HG02798 (cell line): ENCODE data around the gene CSNK1A1.

ENCODE experiments used
- ATAC-seq: cut with Tn5 transposase; IDR thresholded peaks from one replicate; pipeline ENCODE4 v1.9.1; 2021; ENCODE audit warnings: mild to moderate bottlenecking; ENCODE audit not compliant: unreplicated experiment, poor library complexity

The CSNK1A1 gene

DNA sequence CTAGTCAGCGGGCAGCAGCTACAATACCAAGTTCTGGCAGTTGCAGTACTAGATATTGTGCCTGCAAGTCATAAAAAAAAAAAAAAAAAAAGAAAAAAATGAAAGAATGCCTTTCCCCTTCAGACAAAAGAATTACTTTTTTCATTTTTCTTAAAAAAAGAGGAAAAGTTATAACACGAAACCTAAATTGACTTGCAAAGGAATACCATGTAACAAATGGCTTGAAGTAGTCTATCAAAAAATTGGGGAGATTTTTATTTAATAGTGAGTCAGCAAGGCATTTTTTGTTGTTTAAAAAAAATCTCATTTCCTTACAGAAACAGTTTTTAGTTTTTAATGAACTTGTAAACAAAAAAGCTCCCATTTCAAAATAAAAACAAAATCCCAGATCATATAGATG is 55.6 kb downstream of the CSNK1A1 start:
- ATAC-seq = no peak

DNA sequence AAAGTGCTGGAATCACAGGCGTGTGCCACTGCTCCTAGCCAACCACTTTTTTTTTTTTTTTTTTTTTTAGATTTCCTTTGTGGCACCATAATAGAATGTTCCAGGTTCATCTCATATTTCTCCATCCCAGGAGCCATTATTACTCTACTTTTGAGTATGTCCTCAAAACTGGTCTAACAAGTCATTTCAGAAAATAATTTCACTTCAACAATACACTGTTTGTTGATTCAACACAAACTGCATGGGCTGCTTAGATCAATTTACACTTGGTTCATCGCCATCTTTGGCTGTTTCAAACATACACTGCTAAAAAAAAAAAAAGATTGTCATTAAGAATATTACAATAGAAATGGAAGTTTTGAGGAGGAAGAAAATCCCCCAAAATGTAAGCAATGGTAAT is 57.9 kb downstream of the CSNK1A1 start:
- no peak for ATAC-seq

DNA sequence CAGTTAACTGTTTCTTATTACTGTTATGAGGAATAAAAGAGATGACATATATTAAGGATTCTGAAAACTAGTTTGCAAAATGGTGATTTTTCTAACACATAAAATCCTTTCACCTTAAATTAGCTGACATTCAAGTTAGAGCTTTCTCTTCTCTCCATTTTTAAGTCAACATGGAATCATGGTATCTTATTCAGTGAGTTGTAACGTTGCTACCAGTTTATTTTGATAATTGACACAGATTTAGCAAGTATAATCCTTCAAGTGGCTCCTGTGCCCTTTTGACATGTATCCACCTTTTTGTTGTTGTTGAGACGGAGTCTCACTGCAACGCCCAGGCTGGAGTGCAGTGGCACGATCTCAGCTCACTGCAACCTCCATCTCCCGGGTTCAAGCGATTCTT is 58.5 kb downstream of the CSNK1A1 start:
- ATAC-seq = no peak

DNA sequence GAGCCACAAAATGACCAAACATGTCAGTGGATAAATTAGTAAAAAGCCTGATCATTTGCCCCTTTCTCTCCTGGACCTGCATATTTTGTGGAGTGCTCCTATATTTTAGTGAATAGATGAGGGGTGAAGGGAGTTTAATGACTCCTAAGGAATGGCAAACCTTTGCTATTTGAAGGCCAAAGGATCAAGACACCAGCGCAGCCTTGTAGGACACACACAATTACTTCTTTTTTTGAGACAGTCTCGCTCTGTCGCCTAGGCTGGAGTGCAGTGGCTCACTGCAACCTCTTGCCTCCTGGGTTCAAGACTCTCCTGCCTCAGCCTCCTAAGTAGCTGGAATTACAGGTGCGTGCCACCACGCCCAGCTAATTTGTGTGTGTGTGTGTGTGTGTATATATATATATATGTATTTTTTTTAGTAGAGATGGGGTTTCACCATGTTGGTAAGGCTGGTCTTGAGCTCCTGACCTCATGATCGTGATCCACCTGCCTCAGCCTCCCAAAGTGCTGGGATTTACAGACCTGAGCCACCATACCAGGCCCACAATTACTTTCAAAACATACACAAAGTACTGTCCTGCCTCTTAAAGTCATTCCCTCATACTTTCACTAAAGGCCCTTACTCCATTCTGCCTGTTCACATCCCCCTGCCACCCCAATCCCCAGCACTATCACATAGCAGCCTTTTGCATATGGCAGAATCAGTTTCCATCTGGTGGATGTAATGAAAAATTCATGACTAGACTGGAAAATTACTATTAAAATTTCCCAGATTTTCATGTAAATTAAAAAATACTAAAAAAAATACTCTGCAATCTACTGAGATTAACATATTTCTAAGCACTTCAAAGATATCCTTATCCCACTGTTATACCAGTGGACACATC is 60.4 kb downstream of the CSNK1A1 start:
- ATAC-seq = no peak

DNA sequence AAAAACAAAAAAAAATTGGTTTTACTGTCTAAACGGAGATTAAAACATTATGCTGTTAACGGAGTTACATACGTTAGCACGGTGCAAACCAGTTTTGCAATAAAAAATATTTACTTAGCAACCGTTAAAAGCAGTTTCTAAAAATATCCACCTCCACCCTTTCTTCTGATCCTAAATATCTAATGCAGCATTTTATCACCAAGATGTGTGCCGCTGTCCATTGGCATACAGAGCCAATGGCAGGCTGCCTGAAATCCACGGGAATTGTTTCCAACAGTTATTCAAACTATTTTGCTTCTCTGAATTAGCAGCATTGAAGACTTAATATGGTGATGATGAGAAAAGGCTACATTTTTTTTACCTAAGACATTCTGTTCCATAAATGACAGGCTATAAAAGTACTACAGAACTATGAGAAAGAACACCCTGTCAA is 61.6 kb downstream of the CSNK1A1 start:
- no peak for ATAC-seq

DNA sequence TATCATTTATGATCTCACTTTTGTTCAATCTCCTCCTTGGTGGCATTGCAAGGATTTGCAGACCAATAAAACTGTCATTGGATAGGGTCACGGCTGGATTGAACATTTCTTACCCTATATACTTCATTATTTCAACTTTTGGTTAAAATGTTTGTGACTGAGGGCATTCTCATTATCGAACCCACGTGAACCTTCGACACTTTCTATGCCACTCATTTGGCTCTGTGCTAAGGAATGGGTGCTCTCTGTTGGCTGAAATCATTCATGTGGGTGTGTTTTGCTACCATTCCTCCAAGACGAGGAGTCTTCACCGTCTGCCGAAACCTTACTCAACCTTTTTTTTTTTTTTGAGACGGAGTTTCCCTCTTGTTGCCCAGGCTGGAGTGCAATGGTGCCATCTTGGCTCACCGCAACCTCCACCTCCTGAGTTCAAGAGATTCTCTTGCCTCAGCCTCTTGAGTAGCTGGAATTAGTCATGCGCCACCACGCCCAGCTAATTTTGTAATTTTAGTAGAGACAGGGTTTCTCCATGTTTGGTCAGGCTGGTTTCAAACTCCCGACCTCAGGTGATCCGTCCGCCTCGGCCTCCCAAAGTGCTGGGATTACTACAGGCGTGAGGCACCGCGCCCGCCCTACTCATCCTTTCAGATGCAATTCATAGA is 62.5 kb downstream of the CSNK1A1 start:
- ATAC-seq = no peak

DNA sequence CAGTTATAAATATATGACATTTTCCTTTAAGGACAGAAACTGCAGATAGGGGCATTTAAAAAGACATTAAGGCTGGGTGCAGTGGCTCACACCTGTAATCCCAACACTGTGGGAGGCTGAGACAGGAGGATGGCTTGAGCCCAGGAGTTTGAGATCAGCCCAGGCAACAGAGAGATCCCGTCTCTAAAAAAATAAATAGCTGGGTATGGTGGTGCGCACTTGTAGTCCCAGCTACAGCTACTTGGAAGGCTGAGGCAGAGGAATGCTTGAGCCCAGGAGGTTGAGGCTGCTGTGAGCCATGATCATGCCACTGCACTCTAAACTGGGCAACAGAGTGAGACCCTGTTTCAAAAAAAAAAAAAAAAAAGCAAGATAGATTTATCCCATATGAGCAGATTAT is 63.6 kb downstream of the CSNK1A1 start:
- no peak for ATAC-seq

DNA sequence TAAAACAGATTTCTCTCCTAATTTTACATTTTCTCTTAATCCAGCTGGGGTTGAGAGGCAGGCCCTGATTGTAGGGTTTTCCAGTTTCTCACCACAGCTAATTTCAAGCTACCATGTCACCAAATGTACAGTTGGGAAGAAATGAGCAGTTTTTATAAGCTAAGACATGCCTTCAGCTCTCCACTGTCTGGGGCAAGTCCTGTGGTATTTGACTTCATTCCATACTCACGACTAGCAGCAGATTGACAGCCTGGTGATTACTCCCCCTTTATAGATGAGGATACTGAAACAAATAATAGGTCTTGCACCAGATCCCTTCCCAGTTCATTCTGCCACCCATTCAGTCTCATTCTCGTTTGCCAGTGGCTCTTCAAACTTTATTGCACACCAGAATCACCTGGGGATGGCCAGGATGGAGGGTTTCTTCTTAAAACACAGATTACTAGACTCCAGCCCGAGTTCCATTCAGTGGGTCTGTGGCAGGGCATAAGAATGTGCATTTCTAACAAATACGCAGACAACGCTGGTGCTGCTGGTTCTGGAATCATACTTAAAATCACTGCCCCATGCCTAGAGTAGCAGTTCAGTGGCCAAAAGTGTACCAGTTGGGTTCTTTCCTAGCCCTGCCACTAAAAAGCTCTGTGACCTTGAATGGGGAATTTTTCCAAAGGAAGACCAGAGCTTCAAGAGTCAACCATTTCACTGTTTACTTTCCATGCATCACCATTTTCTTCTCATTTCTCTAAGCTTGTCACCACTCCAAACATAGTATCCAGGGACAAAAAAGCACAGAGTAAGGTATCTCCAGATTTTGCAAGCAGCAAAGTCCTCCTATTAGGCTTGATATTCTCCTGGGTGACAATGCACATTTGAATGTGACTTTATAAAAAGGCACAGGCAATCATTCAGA is 64.3 kb downstream of the CSNK1A1 start:
- ATAC-seq = no peak

DNA sequence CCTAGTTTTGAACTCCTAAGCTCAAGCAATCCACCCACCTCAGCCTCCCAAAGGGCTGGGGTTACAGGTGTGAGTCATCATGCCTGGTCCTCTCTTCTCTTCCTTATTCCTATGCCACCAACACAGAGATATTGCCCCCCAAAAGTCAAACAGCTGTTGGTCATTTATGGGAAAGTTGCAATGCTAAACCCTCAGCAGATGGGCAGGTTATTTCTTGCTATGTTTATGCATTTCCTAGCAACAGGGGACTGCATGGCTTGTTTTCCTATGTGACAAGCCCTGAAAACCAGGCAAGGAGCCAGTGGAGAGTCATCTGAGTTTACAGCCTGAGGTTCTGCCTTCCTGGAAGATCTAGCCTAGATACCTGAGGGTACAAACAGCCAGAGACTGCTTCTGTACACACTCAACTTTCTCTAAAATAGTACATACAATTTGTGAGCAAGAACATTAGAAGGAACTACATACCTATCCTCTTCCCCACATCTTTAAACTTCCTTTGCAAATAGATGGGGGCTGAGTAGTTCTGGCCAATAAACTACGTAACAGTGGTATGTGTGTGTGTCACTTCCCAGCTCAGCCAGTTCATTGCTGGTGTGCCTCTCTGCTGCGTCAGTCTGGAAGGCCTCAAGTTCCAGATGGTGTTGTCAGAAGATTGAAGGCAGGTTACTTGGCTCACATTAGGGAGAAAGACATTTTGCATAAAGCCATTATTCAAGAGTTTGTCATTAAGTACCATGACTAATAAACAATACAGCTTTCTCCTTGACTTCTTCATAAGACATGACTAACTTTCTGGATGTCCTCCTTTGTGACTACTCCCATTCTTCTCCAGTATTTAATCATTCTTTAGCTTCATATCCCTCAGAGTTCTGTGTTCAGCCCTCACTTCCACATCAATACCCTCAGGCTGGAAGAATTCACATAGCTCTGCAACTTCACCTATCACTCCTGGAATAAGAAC is 65.3 kb downstream of the CSNK1A1 start:
- ATAC-seq = no peak

DNA sequence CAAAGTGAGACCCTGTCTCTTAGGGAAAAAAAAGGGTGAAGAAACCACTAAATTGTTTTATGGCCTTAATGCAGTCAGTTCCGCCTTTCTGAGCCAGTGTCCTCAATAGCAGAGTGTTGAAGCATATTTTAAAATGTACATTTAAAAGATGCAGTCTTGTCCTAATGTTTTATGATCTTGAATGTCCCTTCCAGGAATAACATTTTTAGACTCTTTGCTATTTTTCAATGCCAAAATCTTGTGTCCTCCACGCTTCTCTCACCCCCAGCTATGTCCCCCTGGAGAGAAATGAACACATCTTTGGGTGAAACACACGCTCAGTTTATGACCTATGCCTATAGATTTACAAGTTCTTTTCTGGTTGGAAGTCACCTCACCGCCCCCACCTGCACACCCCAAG is 69.8 kb downstream of the CSNK1A1 start:
- no peak for ATAC-seq

DNA sequence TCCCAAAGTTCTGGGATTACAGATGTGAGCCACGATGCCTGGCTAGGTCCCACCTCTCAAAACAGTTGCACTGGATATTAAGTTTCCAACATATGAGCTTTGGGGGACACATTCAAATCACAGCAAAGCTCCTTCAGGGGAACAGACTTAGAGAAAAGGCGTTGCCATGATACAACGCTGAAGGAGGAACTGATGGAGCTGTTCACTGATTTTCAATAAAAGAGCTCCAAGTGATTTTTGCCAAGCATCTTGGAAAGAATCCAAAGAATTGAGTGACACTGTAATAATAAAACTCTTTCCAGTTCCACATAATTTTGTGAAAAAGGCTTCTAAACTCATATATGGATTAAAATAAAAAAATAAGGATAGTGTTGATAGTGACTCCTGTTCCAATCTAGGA is 72.5 kb downstream of the CSNK1A1 start:
- no peak for ATAC-seq

DNA sequence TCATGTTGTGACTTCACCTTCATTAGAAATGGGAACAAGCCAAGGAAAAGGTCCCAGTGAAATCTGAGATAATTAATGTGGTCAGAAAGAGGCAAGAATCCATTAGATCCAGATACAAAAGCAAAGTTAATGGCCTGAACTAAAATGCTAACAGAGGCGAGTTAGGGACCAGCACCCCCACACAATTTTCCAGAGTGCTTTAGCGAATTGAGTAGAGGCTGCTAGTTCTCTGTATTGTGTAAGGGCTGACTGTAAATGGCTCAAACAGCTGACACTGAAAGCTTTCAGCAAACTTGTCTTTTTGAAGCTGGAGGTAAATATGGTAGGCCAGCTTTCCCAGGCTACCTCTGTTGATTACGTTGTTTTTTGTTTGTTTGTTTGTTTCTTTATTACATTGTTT is 75.5 kb downstream of the CSNK1A1 start:
- no peak for ATAC-seq

DNA sequence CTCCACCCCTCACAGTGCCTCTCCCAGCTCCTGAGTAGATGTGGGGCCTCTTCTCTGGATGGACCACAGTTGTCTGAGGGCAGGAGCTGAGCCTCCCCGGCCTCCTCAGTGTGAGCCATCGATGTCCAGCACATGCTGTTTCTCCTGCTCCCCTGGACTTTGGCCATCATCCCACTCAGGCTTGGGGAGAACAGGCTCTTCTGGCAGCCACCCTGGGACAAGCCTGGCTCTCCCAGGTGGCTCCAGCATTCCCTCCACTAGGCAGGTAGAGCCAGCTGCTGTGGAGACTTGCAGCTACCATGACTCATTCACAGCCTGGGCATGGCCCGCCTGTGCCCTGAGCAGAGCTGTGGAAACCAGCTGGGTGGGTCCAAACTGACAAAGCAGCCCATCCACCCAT is 77.0 kb downstream of the CSNK1A1 start:
- no peak for ATAC-seq

DNA sequence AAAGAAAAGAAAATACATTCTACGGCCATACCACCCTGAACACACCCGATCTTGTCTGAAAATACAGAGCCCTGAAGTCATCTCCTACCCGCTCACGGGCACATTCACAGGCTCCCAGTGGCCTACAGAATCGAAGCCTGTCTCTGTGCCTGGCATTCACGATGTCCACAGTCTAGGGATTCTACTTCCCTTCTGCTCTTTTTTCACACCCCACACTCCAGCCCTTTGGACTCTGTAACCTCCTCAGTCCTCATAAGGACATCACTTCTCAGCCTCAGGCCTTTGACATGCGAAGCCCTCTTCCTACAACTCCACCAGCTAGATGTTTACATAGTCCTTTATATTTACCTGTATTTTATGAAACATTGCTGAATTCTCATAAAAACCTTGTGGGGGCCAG is 77.8 kb downstream of the CSNK1A1 start:
- no peak for ATAC-seq

DNA sequence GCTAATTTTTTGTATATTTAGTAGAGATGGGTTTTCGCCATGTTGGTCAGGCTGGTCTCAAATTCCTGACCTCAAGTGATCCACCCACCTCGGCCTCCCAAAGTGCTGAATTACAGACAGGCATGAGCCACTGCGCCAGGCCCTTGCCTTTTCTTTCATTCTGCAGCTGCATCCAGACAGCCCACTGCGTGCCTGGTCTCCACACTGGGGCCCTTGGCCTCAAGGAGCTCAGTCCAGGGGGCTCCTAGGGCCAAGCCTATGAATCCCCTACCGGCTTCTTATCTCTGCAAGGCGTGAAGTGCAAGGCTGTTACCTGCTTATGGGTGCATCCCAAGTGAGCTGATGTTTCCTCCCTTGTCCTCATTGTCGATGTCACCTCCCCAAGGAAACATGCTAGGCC is 78.8 kb downstream of the CSNK1A1 start:
- ATAC-seq = no peak

DNA sequence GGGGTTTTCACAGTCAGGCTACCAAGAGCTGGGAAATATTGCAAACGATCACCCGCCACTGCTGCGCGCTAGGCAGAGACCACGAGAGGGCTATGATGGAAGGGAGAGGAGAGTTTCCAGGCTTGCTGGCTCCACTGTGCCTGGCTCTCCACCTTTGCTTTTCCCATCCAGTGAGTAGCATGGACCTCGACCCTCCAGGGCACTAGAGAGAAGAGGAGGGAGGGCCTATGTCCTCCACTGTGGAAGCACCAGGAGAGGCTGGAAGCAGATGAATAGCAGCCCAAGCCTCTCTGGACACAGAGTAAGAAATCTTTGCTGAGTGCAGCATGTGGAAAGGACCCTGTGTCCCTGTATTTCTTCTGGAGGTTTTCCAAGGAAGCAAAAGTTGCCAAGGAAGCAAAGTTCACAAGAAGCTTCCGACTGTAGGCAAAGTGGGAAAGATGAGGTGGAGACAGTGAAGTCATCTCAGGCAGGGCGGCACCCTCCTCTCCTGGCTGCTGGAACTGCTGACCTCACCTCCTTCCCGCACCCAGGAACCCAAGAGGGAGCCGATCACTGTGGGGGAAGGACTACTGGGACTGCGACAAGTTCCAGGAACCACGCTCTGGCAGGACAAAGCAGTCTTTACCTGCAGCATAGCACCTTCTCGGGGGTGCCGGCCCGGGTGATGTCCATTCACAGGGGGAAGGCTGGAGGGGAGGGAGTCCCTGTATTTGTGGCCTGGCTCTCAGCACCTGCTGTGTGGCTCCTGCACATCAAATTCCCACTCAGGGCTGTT is 79.6 kb downstream of the CSNK1A1 start:
- ATAC-seq = no peak

DNA sequence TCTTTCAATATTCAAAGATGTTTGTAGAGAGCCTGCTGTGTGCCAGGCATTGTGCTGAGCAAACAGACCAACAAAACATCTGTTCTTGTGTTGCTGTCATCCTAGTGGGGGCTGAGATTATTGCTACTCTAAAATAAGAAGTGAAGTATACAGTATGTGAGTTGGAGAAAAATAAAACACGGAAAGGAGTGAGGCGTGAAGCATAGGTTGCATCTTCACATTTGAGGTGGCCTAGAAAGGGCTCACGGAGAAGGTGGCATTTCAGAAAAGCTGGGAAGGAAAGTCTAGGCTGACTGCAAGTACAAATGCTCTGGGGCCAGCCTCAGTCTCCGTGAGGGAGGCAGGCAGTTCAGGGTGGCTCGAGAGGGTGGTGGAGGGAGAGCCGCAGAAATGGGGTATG is 80.3 kb downstream of the CSNK1A1 start:
- ATAC-seq = no peak

DNA sequence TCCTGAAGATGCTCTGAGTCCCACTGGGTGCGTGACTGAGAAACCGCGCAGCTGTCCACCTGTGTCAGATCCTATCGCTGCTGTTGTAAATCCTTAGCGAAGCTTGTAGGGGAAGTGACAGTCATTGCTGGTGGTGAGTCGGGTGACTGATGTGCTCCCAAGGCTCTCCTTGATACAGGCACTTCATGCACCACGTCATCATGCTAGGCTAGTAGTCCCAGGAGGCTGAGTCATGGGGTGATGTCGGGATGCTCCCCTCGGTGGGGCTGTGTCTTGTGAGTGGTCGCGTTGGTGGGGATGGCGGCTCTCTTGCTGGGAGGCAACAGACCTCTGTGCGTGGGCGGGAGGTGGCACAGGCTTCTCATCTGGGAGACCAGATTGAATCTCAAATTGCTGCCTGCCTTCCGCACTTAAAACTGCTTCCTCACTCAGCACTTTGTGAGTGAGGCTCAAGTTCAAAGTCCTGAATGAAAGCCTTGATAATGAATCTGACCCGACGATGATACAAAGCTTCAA is 84.7 kb downstream of the CSNK1A1 start:
- no peak for ATAC-seq
